SKM-1 (cell line): ENCODE results near the gene LRCH1.
A peak's percentile ranks its signal among the peaks of the same experiment; 100 is the strongest.

Experiments
- DNase-seq: peaks from one replicate; lab custom pipeline; 2025; ENCODE audit not compliant: unreplicated experiment; lab: John Stamatoyannopoulos, UW

The LRCH1 gene

GRCh38 chr13:46592385-46592784 is 39.4 kb downstream of the LRCH1 start:
- no peak for DNase-seq

- DNase-seq: no peak
Observed at GRCh38 chr13:46593398-46593797, 40.4 kb downstream of the LRCH1 start.

GRCh38 chr13:46594374-46595078 is 41.6 kb downstream of the LRCH1 start:
- no peak for DNase-seq

GRCh38 chr13:46595136-46595884 is 42.3 kb downstream of the LRCH1 start:
- no peak for DNase-seq

GRCh38 chr13:46595885-46596275 is 42.9 kb downstream of the LRCH1 start:
- DNase-seq: no peak

GRCh38 chr13:46596466-46596865 is 43.5 kb downstream of the LRCH1 start:
- no peak for DNase-seq

GRCh38 chr13:46598140-46598819 is 45.3 kb downstream of the LRCH1 start:
- peak; percentile 60 for DNase-seq

GRCh38 chr13:46598820-46599180 is 45.8 kb downstream of the LRCH1 start:
- DNase-seq: no peak

GRCh38 chr13:46600943-46601311 is 48.0 kb downstream of the LRCH1 start:
- no peak for DNase-seq

- no peak for DNase-seq
Observed at GRCh38 chr13:46602531-46602930, 49.6 kb downstream of the LRCH1 start.

GRCh38 chr13:46603165-46603603 is 50.2 kb downstream of the LRCH1 start:
- no peak for DNase-seq

- DNase-seq: no peak
Observed at GRCh38 chr13:46604226-46604990, 51.4 kb downstream of the LRCH1 start.

GRCh38 chr13:46605076-46605824 is 52.3 kb downstream of the LRCH1 start:
- DNase-seq: no peak

GRCh38 chr13:46605825-46606554 is 53.0 kb downstream of the LRCH1 start:
- DNase-seq: no peak

GRCh38 chr13:46606970-46607369 is 54.0 kb downstream of the LRCH1 start:
- DNase-seq: no peak

- DNase-seq: no peak
Observed at GRCh38 chr13:46607768-46608564, 55.0 kb downstream of the LRCH1 start.

GRCh38 chr13:46609052-46609451 is 56.1 kb downstream of the LRCH1 start:
- DNase-seq: no peak

- no peak for DNase-seq
Observed at GRCh38 chr13:46609726-46610125, 56.8 kb downstream of the LRCH1 start.

- DNase-seq: no peak
Observed at GRCh38 chr13:46612267-46612666, 59.3 kb downstream of the LRCH1 start.
